Muscle of leg (tissue), 11 donors: ENCODE results near the gene RCSD1. TPM values are rescaled to one million over a fixed set of nuclear protein-coding genes. Genes with fewer than 3 reads are reported as not detected.
A peak's percentile ranks its signal among the peaks of the same experiment; 100 is the strongest.
"Not testable (repeated sequence)": the region's sequence is repeated elsewhere in the genome, so short reads cannot be mapped to it uniquely, and the experiment has no call there.

ENCODE experiments used
- DNase-seq: peaks from one replicate; pipeline ENCODE4 v3.0.0; 2013
- H3K27ac ChIP-seq: one replicate; pipeline ENCODE4 v1.5.1; 2013; ENCODE audit warnings: mild to moderate bottlenecking, low read length, control low read depth
- H3K27me3 ChIP-seq: one replicate; pipeline ENCODE4 v1.6.1; 2013; ENCODE audit warnings: low read length; ENCODE audit not compliant: control insufficient read depth, insufficient read depth
- H3K36me3 ChIP-seq: one replicate; pipeline ENCODE4 v1.6.1; 2013; ENCODE audit warnings: low read length; ENCODE audit not compliant: control insufficient read depth, insufficient read depth
- H3K4me1 ChIP-seq: one replicate; pipeline ENCODE4 v1.6.1; 2013; ENCODE audit warnings: low read length; ENCODE audit not compliant: control insufficient read depth, insufficient read depth
- H3K4me3 ChIP-seq: one replicate; pipeline ENCODE4 v1.5.1; 2013; ENCODE audit warnings: low read length, control low read depth
- H3K9me3 ChIP-seq: replicated peaks from 2 replicates; pipeline ENCODE4 v1.6.1; 2013; ENCODE audit warnings: low read depth, low read length; ENCODE audit not compliant: control insufficient read depth
- WGBS: methylation state at CpG from one replicate; pipeline ENCODE4 v1.1.5; 2013; ENCODE audit warnings: missing lambda C conversion rate; ENCODE audit not compliant: insufficient coverage; 5-methylcytosine and 5-hydroxymethylcytosine counted together
- polyA plus RNA-seq, 8 donors: library from polyadenylated mRNA; unstranded; fragments of 120-200 nt; gene quantifications; one replicate each; pipeline versions ENCODE4 v1.2.1 to v1.2.3, GENCODE V29; 2013; ENCODE audit warnings: inconsistent platforms in 1 of 8, low replicate concordance in 1 of 8; ENCODE audit not compliant: insufficient read length in 8 of 8, insufficient read depth in 1 of 8
- total RNA-seq: library from RNA; stranded (reverse); fragments of 120-200 nt; gene quantifications from one replicate; pipeline ENCODE4 v1.2.4, GENCODE V29; 2013

RCSD1 gene
- total and polyA plus RNA-seq, 9 donors, result 31.4 to 60.6 (median 40.8) TPM

DNA sequence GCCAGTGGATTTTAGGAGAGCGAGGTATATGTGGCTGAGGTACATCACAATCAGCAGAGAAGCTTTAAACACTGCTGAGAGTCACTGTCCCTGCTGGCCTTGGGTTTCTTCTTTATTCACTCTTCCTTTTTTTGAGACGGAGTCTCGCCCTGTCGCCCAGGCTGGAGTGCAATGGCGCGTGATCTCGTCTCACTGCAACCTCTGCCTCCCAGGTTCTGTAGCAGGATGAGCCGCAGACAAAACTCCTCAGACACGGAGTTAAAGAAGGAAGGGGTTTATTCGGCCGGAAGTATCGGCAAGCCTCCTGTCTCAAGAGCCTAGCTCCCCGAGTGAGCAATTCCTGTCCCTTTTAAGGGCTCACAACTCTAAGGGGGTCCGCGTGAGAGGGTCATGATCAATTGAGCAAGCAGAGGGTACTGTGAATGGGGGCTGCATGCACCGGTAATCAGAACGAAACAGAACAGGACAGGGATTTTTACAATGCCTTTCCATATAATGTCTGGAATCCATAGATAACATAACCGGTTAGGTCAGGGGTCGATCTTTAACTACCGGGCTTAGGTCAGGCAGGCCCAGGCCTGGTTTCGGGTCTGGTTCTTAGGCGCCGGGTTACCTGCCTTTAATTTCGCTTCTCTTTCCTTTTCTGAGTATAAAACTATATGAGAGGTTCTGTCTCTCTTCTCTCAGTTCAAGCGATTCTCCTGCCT is 89.8 kb downstream of the RCSD1 start:
- H3K27me3 ChIP-seq, H3K27ac ChIP-seq, H3K4me3 ChIP-seq, DNase-seq, H3K36me3 ChIP-seq, H3K9me3 ChIP-seq: not testable (repeated sequence)
- H3K4me1 ChIP-seq, result peaks cover 16% of the 10 kb centered on the region
- 90% methylated on average over 11 of the region's 25 CpGs for WGBS

DNA sequence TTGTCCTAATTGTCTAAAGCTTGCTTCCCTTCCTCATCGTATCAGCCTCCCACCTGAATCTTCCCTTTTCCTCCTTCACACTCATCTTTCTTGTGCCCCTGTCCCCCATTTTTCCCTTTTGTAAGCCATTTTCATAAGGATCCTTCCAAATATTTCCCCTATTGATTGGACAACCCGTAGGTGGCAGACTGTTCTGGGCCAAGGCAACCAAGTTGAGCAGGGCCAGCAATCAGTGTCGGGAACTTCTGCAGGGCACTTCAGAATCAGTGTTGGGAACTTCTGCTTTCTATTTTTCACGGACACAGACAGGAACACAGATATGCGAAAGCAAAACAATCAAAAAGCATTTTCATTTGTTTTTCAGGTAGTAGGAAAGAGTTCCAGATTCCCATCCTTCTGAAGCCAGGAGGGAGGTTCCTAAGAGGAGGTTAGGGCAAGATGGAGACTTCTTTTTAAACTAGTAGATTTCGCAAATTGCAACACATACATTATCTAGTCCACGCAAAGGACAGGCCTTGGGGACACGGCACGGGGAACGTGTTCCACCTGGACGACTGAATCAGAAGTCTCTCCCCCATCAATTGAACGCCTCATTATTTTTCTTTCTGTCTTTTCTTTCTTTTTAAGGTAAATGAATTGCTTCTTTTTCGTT is 91.1 kb downstream of the RCSD1 start:
- H3K36me3 ChIP-seq, result no peaks in the 10 kb centered on the region
- H3K9me3 ChIP-seq, result no peaks in the 10 kb centered on the region
- peak; percentile 72 for DNase-seq
- 20% methylated on average over 4 of the region's 13 CpGs for WGBS
- peak overlapping the region; percentile 72 for H3K4me3 ChIP-seq
- peaks cover 15% of the 10 kb centered on the region for H3K4me1 ChIP-seq
- H3K27me3 ChIP-seq, result no peaks in the 10 kb centered on the region
- H3K27ac ChIP-seq, result peak overlapping the region; percentile 94

DNA sequence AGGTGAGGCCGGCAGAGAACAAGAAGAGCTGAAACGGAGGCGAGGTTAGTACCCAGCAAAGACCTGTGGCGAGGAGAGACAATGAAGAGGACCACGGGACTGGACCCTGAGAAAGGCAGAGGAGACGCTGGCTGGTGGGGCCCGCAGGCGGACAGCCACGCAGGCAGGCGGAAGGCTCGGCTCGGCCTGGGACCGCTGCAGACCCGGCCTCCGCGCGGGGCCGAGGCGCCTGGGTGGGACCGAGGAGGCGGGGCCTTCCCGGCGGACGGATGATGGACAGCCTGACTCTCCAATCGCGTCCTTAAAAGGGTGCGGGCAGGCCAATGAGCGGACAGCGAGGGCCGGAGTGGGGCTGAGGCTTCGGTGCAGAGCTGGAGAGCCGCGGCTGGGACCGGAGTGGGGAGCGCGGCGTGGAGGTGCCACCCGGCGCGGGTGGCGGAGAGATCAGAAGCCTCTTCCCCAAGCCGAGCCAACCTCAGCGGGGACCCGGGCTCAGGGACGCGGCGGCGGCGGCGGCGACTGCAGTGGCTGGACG is 91.7 kb downstream of the RCSD1 start, which contains the start of gene MPZL1:
Gene MPZL1, plus strand, starts transcription at position 366 of the 535 bp plus-strand sequence. CDS start 170 bp downstream, outside the sequence.
- peak; percentile 98 for DNase-seq
- Histone ChIP-seq H3K4me1 (peaks cover 16% of the 10 kb centered on the region), H3K36me3 (no peaks in the 10 kb centered on the region), H3K27ac (peak within 1 kb of the TSS; percentile 94), H3K27me3 (no peaks in the 10 kb centered on the region), H3K9me3 (no peaks in the 10 kb centered on the region), H3K4me3 (peak within 1 kb of the TSS; percentile 72)
- WGBS, result under 1% methylated on average over 52 of the region's 52 CpGs

GRCh38 chr1:167722152-167722869 is 92.3 kb downstream of the RCSD1 start:
- DNase-seq, result peak; percentile 47

DNA sequence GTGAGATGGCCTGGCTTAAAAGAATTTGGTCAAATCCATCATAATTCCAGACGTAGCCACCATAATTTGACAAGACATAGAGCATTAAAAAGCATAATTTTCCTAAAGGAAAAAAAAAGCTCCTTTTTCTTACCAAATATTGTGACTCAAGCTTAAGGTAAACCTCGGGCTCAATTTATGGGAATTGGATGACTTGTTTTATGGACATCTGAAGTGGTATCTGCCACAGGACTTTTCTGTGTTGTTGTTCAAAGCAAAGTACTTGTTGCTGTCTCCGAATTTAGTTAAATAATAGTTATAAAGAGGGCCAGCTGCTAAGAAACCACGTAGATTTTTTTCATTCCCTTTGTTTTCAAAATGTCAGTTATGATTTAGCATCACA is 92.8 kb downstream of the RCSD1 start:
- Histone ChIP-seq H3K27ac (peak overlapping the region; percentile 45), H3K4me1 (peaks cover 16% of the 10 kb centered on the region)
- DNase-seq, result no peak

More at GRCh38 chr1:167722152-167722869, 92.3 kb downstream of the RCSD1 start:
- H3K27ac ChIP-seq, result peak overlapping the region; percentile 68
- WGBS, result under 1% methylated on average over 45 of the region's 52 CpGs
- H3K36me3 ChIP-seq, result no peaks in the 10 kb centered on the region
- H3K27me3 ChIP-seq, result no peaks in the 10 kb centered on the region
- peak overlapping the region; percentile 72 for H3K4me3 ChIP-seq
- no peaks in the 10 kb centered on the region for H3K9me3 ChIP-seq
- H3K4me1 ChIP-seq, result peaks cover 16% of the 10 kb centered on the region

GRCh38 chr1:167723707-167724323 is 93.8 kb downstream of the RCSD1 start:
- no peak overlapping the region for H3K4me3 ChIP-seq
- WGBS, result 80% methylated on average over 1 of the region's 2 CpGs
- H3K27me3 ChIP-seq, result no peaks in the 10 kb centered on the region

More for the DNA sequence above, 92.8 kb downstream of the RCSD1 start:
- H3K27me3 ChIP-seq, result no peaks in the 10 kb centered on the region
- no CpG with 5 or more reads among the region's 4 CpGs for WGBS
- peak overlapping the region; percentile 72 for H3K4me3 ChIP-seq
- H3K9me3 ChIP-seq, result no peaks in the 10 kb centered on the region
- no peaks in the 10 kb centered on the region for H3K36me3 ChIP-seq

DNA sequence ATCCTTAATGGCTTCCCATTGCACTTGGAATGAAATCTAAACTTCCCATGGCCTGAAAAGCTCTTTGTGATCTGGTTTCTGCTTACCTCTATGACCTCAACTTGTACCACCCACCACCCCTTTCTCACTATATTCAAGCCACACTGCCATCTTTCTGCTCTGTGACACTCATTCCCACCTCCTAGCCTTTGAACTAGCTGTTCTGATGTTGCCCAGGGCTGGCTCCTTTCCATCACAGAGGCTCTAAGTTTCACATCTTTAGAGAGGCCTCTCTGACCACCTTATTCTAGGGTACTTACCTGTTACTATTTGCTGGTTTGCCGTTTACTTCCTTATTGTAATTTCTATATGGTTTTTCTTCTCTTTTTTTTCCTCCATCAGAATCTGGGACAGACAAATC is 96.0 kb downstream of the RCSD1 start:
- peaks cover 12% of the 10 kb centered on the region for H3K4me1 ChIP-seq
- WGBS, result no CpG with 5 or more reads among the region's 1 CpG

More at GRCh38 chr1:167723707-167724323, 93.8 kb downstream of the RCSD1 start:
- Histone ChIP-seq H3K36me3 (peaks cover 2% of the 10 kb centered on the region), H3K9me3 (no peaks in the 10 kb centered on the region), H3K4me1 (peaks cover 16% of the 10 kb centered on the region), H3K27ac (no peak overlapping the region)
- no peak for DNase-seq

GRCh38 chr1:167728818-167729410 is 98.9 kb downstream of the RCSD1 start:
- no peak for DNase-seq
- peaks cover 11% of the 10 kb centered on the region for H3K36me3 ChIP-seq
- H3K4me1 ChIP-seq, result peaks cover 5% of the 10 kb centered on the region
- H3K4me3 ChIP-seq, result no peak overlapping the region
- H3K27ac ChIP-seq, result no peak overlapping the region
- no peaks in the 10 kb centered on the region for H3K9me3 ChIP-seq
- WGBS, result no CpG with 5 or more reads among the region's 8 CpGs
- H3K27me3 ChIP-seq, result no peaks in the 10 kb centered on the region

More for the DNA sequence above, 96.0 kb downstream of the RCSD1 start:
- no peak for DNase-seq
- H3K27me3 ChIP-seq, result no peaks in the 10 kb centered on the region
- H3K27ac ChIP-seq, result no peak overlapping the region
- H3K9me3 ChIP-seq, result no peaks in the 10 kb centered on the region
- peaks cover 11% of the 10 kb centered on the region for H3K36me3 ChIP-seq
- no peak overlapping the region for H3K4me3 ChIP-seq

DNA sequence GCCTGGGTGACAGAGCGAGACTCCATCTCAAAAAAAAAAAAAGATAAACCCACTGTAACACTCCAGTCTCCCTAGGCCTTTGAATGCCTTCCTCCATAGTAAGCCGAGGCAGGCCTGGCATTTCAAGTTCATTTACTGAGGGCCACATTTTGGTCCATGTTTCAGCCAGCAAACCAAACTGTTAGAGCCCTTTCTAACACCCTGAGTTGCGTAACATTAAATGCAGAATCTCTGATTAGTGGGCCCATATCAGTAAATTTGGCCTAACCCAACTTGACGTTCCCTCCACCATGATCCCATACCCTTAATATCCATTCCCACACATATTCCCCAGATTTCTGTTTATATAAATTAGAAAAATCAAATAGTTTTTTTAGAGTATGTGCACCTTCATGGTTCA is 104.2 kb downstream of the RCSD1 start:
- H3K4me3 ChIP-seq, result no peak overlapping the region
- H3K27ac ChIP-seq, result no peak overlapping the region
- 100% methylated on average over 2 of the region's 4 CpGs for WGBS
- no peak for DNase-seq
- H3K9me3 ChIP-seq, result peaks cover 5% of the 10 kb centered on the region
- no peaks in the 10 kb centered on the region for H3K27me3 ChIP-seq
- H3K4me1 ChIP-seq, result no peaks in the 10 kb centered on the region
- H3K36me3 ChIP-seq, result peaks cover 12% of the 10 kb centered on the region
